ENCODE measurements around the gene PTCD2. TPM values are rescaled to one million over a fixed set of nuclear protein-coding genes. Genes with fewer than 3 reads are reported as not detected.

PTCD2 gene, protein sequence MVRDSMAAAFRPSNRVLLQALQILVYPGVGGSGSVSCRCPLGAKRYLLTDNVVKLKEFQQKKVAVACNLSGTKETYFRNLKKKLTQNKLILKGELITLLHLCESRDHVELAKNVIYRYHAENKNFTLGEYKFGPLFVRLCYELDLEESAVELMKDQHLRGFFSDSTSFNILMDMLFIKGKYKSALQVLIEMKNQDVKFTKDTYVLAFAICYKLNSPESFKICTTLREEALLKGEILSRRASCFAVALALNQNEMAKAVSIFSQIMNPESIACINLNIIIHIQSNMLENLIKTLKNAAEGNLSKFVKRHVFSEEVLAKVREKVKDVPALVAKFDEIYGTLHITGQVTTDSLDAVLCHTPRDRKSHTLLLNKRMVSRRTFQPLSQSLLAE
- 10 to 100 TPM in 1 of 4 donors, 1 to 10 TPM in 3; 6.7 to 13.2 (median 9.5) TPM for total RNA-seq

DNA sequence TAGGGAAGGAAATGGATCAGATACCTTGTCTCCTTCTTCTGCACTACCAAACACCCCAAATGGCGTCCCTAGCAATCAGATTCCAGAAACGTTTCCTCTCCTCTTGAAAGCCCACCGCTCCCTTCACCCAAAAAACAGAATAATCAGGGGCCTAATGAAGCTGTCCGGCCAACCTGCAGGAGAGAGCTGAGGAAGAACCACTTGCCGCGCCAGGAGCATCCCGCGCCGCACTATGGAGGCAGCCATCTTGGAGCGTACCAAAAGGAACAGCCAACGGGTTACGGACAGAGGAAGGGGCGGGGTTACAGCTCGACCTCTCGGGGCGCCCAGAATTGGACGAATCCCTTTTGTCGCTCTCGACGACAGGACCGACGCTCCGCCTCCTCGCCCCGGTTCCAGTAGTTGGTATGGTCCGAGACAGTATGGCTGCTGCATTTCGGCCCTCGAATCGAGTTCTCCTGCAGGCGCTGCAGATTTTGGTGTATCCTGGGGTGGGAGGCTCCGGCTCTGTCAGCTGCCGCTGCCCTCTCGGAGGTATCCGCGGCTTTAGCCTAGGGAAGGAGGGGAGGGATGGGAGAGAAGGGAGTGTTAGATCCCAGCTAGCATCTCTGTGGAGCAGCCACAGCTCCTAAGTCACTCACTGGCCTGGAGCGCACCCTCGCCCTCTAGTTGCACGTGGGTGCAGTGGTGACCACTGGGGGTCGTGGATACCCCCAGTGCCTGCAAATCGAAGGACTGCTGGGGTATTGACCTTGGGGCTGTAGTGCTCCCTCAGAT, at the start of gene PTCD2, which contains the start of gene MRPS27:
TSS of gene PTCD2 (plus strand) at position 398 of the 777 bp plus-strand sequence. CDS start at position 408, 10 bp downstream.
TSS of gene MRPS27 (minus strand) at position 265 of the 777 bp plus-strand sequence. CDS start at position 246, 19 bp downstream.
- H3K27ac ChIP-seq: peak within 1 kb of the TSS; percentile 75 to 89 (median 82)
- peak; percentile 26 to 35 for TF ChIP-seq POLR2A (IDR thresholded peaks at IDR 0.05)
- TF ChIP-seq, protein P1, sequence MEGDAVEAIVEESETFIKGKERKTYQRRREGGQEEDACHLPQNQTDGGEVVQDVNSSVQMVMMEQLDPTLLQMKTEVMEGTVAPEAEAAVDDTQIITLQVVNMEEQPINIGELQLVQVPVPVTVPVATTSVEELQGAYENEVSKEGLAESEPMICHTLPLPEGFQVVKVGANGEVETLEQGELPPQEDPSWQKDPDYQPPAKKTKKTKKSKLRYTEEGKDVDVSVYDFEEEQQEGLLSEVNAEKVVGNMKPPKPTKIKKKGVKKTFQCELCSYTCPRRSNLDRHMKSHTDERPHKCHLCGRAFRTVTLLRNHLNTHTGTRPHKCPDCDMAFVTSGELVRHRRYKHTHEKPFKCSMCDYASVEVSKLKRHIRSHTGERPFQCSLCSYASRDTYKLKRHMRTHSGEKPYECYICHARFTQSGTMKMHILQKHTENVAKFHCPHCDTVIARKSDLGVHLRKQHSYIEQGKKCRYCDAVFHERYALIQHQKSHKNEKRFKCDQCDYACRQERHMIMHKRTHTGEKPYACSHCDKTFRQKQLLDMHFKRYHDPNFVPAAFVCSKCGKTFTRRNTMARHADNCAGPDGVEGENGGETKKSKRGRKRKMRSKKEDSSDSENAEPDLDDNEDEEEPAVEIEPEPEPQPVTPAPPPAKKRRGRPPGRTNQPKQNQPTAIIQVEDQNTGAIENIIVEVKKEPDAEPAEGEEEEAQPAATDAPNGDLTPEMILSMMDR (IDR thresholded peaks at IDR 0.05 in 4 of 5, conservative IDR thresholded peaks at IDR 0.05 in 1 of 5): no peak
- peak within 1 kb of the TSS; percentile 80 to 96 (median 94) for H3K4me3 ChIP-seq
- H3K9me3 ChIP-seq: no peaks in the 10 kb centered on the region
- peaks cover 17 to 19% of the 10 kb centered on the region in 2 donors for H3K4me1 ChIP-seq
- intact Hi-C loops (cut with DNase I; ENCODE audit: low total_unique reads) (no loop called here), in situ Hi-C loops (cut with MboI; ENCODE audit: low sequenced_read_pairs in 4 of 4) (loop anchor here in 2 of 4 donors (5.0 to 25.0 kb wide), 2 partner anchors 533 to 538 kb away; no protein-coding TSS in a partner anchor)
- ATAC-seq (peak; percentile 99), DNase-seq (peak; percentile 95 to 96)
- no peaks in the 10 kb centered on the region for H3K27me3 ChIP-seq
- H3K36me3 ChIP-seq: peaks cover 0 to 10% of the 10 kb centered on the region in 2 donors

DNA sequence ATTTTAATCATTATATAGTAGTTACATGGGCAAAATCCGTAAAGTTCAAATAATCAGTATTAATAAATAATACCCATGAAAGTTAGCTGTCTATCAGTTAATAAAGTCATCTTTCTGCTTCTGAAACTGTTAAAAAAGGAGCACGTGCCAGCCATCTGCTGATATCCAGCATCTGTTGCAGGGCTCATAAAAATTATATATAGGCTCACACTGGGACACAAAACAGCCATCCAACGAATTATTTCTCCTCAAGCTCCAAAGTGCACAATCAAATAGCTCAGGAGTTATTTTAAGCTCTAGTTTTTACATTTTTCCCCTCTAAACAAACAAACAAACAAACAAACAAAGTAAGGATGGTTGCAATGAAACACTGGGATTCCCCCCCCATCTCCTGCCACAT, 48.5 kb upstream of the PTCD2 start:
- ATAC-seq (no peak), DNase-seq (no peak)
- in situ Hi-C loops (cut with MboI; ENCODE audit: low sequenced_read_pairs in 4 of 4) (no loop called here), intact Hi-C loops (cut with DNase I; ENCODE audit: low total_unique reads) (no loop called here)
- no peaks in the 10 kb centered on the region for H3K9me3 ChIP-seq
- no peak overlapping the region for H3K27ac ChIP-seq
- no peak overlapping the region for H3K4me3 ChIP-seq
- no peaks in the 10 kb centered on the region for H3K36me3 ChIP-seq
- TF ChIP-seq, protein P1 (IDR thresholded peaks at IDR 0.05 in 4 of 5, conservative IDR thresholded peaks at IDR 0.05 in 1 of 5): no peak
- no peak for TF ChIP-seq POLR2A (IDR thresholded peaks at IDR 0.05)
- H3K27me3 ChIP-seq: no peaks in the 10 kb centered on the region
- peaks cover 16 to 18% of the 10 kb centered on the region in 2 donors for H3K4me1 ChIP-seq

DNA sequence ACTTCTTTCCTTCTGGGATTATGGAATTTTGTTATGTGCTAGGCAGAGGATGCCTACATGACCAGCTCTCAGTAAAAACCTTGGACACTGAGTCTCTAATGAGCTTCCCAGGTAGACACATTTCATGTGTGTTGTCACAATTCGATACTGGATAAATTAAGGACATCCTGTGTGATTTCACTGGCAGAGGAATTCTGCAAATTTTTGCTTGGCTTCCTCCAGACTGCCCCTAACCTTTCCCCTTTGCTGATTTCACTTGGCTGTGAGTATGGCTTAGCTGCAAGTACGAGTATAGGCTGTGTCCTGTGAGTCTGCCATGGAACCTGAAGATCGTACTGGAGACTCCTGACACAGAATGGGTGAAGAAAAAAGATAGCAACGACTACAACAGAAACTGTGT, 47.8 kb upstream of the PTCD2 start:
- Histone ChIP-seq H3K27ac (no peak overlapping the region), H3K36me3 (no peaks in the 10 kb centered on the region), H3K27me3 (no peaks in the 10 kb centered on the region), H3K4me3 (no peak overlapping the region), H3K4me1 (peaks cover 16 to 17% of the 10 kb centered on the region in 2 donors), H3K9me3 (no peaks in the 10 kb centered on the region)
- no peak for ATAC-seq
- DNase-seq: no peak
- intact Hi-C loops (cut with DNase I; ENCODE audit: low total_unique reads) (no loop called here), in situ Hi-C loops (cut with MboI; ENCODE audit: low sequenced_read_pairs in 4 of 4) (no loop called here)
- TF ChIP-seq, protein P1 (IDR thresholded peaks at IDR 0.05 in 4 of 5, conservative IDR thresholded peaks at IDR 0.05 in 1 of 5): no peak
- TF ChIP-seq POLR2A (IDR thresholded peaks at IDR 0.05): no peak

DNA sequence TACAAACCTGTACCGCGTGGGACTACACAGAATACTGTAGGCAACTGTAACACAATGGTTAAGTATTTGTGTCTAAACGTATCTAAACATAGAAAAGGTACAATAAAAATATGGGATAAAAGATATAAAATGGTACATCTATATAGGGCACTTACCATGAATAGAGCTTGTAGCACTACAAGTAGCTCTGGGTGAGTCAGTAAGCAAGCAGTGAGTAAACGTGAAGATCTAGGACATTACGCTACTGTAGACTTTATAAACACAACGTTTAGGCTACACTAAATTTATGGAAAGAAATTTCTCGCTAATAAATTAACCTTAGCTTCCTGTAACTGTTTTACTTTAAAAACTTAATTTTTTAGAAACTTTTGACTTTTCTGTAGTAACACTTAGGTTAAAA, 46.6 kb upstream of the PTCD2 start:
- TF ChIP-seq, protein P1 (IDR thresholded peaks at IDR 0.05 in 4 of 5, conservative IDR thresholded peaks at IDR 0.05 in 1 of 5): no peak
- no peak for TF ChIP-seq POLR2A (IDR thresholded peaks at IDR 0.05)
- ATAC-seq (no peak), DNase-seq (no peak)
- intact Hi-C loops (cut with DNase I; ENCODE audit: low total_unique reads) (no loop called here), in situ Hi-C loops (cut with MboI; ENCODE audit: low sequenced_read_pairs in 4 of 4) (no loop called here)
- H3K36me3 ChIP-seq: no peaks in the 10 kb centered on the region
- no peak overlapping the region for H3K4me3 ChIP-seq
- no peaks in the 10 kb centered on the region for H3K27me3 ChIP-seq
- no peaks in the 10 kb centered on the region for H3K9me3 ChIP-seq
- H3K4me1 ChIP-seq: peaks cover 9 to 11% of the 10 kb centered on the region in 2 donors
- H3K27ac ChIP-seq: no peak overlapping the region
